Activated T-helper 9 cell treated with anti-CD3 and anti-CD28 coated beads, Interleukin-2, amount 50 U/mL, for 16 hours (primary cell): Measurements from ENCODE around the gene OR11G2.
"Not testable (repeated sequence)": the region's sequence is repeated elsewhere in the genome, so short reads cannot be mapped to it uniquely, and the experiment has no call there.

ENCODE experiments used
- DNase-seq: peaks from one replicate; pipeline ENCODE4 v3.0.0-alpha.2; 2020; ENCODE audit warnings: low read depth

Gene OR11G2

DNA sequence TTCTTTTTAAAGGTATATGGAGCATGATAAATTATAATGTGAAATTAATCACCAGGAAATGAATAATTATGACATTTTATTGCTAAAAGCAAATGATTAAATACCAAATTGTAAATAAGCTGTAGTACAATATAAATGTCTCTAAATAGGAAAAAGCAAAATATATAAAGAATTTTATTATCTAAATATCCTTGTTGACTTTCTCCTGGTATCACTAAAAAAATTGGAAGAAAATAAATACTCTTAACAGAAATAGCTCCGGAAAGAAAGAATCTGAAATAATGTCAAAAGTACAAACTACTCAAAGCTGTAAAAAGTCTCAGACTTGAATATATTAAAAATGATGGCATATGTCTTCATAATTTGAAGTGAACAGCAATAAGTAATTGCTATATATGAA lies 38.0 kb downstream of the OR11G2 start, which contains the start of gene OR11H7:
OR11H7 (plus strand) TSS at position 301 of the 400 bp plus-strand sequence.
- no peak for DNase-seq

DNA sequence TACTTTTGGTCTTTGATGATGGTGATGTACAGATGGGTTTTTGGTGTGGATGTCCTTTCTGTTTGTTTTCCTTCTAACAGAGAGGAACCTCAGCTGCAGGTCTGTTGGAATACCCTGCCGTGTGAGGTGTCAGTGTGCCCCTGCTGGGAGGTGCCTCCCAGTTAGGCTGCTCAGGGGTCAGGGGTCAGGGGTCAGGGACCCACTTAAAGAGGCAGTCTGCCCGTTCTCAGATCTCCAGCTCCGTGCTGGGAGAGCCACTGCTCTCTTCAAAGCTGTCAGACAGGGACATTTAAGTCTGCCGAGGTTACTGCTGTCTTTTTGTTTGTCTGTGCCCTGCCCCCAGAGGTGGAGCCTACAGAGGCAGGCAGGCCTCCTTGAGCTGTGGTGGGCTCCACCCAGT lies 44.7 kb downstream of the OR11G2 start:
- DNase-seq = not testable (repeated sequence)

DNA sequence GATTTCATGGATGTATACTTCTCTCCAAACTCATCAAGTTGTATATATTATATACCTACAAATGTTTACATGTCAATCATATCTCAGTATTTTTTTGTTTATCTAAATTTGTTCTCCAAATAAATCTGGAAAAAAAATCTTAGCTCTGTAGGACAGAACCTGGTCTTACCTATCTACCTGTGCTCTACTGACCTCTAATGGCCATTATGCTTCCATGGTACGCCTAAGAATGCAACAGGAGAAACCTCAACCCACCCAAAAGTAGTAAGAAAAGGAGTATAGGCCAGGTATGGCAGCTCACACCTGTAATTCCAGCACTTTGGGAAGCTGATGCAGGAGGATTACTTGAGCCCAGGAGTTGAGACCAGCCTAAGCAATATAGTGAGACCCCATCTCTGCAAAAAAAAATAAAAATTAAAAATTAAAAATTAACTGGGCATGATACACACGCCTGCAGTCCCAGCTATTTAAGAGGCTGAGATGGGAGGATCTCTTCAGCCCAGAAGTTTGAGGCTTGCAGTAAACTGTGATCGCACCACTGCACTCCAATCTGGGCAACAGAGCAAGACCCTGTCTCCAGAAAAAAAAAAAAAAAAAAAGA lies 57.0 kb downstream of the OR11G2 start:
- no peak for DNase-seq
